Inferior parietal cortex (tissue), 1 donor: Measurements from ENCODE around the gene DHX57.
"Not testable (repeated sequence)": the region's sequence is repeated elsewhere in the genome, so short reads cannot be mapped to it uniquely, and the experiment has no call there.

Experiments
- DNase-seq: peaks from one replicate; pipeline ENCODE4 v3.0.0-alpha.2; 2016; ENCODE audit errors: extremely low spot score

Gene DHX57

GRCh38 chr2:38863061-38863695, 12.6 kb downstream of the DHX57 start:
- no peak for DNase-seq

DNA sequence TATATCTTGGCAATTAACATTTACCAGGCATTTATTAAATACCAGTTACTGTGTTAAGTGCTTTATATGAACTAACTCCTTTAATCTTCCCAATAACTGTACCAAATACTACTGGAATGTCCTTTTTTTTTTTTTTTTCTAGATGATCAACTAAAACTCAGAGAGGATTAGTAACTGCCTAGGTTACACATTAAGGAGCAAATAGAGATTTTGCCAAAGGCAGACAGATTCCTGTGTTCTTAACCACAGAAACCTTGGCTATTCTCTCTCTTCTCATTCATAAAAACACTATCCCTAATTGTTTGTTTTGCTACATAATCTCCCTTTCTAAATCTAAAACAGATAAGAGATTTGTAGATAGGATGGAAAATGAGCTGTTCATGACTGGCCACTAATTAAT, 13.3 kb downstream of the DHX57 start:
- DNase-seq: no peak

DNA sequence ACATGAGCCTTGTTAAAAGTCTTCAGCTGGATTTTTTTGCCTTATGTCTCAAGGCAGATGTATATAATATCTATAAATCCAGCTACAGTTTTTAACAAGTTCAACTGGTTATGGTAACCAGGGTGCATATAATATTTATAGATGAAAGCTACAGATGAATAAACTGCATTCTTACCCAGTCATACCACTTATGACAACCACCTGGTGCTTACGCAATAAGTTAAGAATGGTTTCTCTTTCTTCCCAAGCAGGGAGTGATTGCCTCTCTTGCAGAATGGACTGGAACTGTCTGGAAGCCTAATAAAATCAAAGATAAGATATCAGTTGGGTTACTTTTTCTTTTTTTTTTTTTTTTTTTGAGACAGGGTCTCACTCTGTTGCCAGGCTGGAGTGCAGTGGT, 19.6 kb downstream of the DHX57 start:
- no peak for DNase-seq

DNA sequence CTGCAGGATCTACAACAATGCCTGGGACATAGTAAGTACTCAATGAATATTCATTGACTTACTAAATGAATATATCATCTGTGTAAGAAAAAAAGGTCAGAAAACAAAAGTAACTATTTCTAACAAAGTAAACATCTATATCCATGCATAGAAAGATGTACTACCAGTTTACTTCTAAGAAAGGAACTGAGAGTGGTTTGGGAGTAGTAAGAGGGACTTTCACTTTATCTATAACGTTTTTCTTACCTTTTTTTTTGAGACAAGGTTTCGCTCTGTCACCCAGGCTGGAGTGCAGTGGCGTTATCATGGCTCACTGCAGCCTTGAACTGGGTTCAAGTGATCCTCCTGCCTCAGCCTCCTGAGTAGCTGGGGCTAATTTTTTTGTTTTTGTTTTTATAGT, 25.7 kb downstream of the DHX57 start:
- no peak for DNase-seq

DNA sequence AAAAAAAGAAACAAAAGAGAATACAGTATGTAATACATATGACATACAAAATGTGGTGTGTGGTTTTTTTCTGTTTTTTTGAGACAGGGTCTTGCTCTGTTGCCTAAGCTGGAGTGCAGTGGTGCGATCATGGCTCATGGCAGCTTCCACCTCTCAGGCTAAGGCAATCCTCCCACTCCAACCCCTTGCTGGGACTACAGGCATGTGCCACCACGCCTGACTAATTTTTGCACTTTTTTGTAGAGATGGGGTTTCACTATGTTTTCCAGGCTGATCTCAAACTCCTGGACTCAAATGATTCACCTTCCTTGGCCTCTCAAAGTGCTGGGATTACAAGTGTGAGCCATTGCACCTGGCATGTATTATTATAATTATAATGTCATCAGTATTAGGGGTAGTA, 38.9 kb downstream of the DHX57 start:
- DNase-seq: no peak

GRCh38 chr2:38835990-38836389, 39.7 kb downstream of the DHX57 start:
- no peak for DNase-seq

- no peak for DNase-seq
Observed at GRCh38 chr2:38835015-38835601, 40.6 kb downstream of the DHX57 start.

- no peak for DNase-seq
Observed at GRCh38 chr2:38830526-38831159, 45.1 kb downstream of the DHX57 start.

GRCh38 chr2:38829971-38830370, 45.8 kb downstream of the DHX57 start:
- DNase-seq: no peak

DNA sequence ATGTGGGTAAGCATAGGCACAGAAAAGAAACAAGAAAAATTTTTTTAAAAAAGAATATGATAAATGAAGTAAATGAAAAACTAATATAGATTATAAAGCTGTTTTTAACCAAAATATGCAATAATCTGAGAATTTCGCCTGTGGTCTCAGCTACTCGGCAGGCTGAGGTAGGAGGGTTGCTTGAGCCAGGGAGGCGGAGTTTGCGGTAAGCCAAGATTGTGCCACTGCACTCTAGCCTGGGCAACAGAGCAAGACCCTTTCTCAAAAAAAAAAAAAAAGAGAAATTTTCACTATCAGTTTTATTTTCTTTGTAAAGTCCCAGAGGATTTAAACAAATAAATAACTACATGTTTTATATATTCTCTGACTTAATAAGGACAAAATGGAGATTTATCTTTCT, 47.3 kb downstream of the DHX57 start:
- no peak for DNase-seq

DNA sequence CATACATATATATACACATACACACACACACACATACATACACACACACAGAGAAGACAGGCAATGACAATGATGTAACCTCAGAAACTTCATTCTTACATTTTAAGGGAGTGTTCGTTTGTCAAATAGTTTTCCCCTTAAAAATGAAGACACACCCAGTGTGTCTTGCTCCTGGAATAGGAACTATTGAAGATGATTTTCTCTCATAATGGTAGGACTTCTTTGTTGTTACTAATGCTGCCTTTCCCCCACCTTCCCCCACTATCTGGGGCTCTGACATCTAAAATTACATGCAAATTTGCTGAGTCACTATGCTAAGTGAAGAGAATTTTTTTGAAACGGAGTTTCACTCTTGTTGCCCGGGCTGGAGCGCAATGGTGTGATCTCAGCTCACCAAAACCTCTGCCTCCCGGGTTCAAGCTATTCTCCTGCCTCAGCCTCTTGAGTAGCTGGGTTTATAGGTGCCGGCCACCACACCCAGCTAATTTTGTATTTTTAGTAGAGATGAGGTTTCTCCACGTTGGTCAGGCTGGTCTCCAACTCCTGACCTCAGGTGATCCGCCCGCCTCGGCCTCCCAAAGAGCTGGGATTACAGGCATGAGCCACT, 48.1 kb downstream of the DHX57 start:
- DNase-seq: peak; percentile 21

GRCh38 chr2:38825956-38826355, 49.8 kb downstream of the DHX57 start:
- no peak for DNase-seq

DNA sequence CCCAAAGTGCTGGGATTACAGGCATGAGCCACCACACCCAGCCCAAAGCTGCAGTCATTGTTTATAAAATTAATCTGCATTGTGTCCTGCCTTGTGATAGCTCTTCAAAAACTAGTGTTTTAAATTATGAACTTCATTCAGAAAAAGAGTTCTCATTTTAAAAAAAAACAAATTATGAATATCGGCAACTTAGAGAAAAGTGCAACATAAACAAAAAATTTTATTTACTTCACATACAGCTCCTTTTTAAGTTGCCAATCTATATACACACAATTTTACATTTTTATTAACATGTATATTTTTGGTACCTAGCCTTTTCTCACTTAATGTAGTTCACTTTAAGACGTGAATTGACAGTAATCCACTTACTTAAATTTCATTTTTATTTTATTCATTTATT, 50.8 kb downstream of the DHX57 start:
- DNase-seq: no peak

DNA sequence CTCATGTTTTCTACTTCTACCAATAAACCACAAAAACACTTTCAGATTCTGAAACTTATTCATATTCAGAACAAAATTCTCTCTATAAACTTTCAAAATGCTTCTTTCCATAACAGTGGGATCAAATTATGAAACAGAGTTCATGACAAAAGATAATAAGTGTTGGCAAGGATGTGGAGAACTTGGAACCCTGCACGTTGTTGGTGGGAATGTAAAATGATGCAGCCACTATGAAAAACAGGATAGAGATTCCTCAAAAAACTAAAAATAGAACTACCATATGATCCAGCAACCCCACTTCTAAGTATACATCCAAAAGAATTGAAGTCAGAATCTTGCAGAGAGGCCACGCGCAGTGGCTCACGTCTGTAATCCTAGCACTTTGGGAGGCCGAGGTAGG, 52.3 kb downstream of the DHX57 start:
- no peak for DNase-seq

DNA sequence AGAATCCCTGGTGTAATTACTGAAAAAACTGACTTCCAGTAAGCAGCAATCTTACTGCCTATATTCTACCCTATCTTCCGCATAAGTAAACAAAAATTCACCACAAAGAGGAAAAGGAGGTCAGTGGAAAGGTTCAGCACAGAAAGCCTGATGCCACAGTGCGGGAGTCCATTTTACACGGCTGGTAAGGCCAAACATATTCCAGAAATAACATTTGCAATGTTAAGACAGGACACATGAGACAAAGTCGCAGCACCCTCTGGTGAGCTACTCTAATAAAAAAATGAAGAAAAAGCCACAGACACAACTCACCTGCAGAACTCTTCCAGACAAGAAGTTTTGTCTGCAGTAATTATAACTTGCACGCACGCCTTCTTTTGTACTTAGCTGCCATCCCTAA, 57.2 kb downstream of the DHX57 start:
- DNase-seq: no peak

DNA sequence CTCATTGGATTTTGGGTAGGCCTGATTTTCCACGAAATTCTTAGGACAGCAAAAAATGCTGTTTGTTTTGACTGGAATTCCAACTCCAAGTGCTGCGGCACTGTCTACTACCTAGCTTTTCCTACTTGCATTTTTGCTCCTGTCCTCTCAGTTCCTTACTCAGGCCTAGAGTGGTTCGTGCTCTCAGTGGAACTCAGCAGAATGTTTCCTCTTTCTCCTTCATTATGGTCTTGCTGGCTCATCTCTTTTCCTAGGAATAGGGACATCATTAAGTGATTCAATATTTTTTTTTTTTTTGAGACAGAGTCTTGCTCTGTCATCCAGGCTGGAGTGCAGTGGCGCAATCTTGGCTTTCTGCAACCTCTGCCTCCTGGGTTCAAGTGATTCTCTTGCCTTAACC, 59.8 kb downstream of the DHX57 start:
- DNase-seq: no peak

DNA sequence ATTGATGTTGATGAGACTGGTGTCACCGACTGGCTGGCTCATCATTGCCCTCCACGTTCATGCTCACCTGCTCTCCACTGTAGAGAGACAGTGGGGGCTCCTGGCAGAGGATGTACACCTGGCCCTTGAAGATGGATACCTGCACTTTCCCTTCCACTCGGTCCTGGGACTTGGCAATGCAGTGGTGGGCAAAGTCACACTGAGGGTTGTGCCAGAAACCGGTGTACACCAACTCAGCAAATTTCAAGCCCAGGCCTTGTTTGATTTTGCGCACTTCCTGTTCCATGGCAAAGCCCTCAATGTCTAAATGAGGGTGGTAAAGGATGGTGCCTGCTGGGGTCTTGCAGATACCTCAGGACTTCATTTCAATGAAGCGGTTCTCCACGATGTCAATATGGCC, 65.2 kb downstream of the DHX57 start:
- no peak for DNase-seq

DNA sequence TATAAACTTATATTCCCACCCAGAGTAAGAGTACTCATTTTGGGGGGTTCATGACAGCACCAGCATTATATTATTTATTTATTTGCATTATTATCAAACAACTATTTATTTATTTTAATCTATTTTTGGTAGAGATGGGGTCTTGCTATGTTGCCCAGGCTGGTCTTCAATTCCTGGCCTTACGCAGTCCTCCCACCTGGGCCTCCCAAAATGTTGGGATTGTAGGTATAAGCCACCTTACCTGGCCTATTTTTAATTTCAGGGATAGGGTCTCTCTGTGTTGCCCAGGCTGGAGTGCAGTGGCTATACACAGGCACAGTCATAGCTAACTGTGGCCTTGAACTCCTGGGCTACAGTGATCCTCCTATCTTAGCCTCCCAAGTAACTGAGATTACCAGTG, 67.1 kb downstream of the DHX57 start:
- no peak for DNase-seq

GRCh38 chr2:38806733-38807059, 69.0 kb downstream of the DHX57 start:
- DNase-seq: no peak

- DNase-seq: peak; percentile 17
Observed at GRCh38 chr2:38806015-38806732, 69.6 kb downstream of the DHX57 start.

DNA sequence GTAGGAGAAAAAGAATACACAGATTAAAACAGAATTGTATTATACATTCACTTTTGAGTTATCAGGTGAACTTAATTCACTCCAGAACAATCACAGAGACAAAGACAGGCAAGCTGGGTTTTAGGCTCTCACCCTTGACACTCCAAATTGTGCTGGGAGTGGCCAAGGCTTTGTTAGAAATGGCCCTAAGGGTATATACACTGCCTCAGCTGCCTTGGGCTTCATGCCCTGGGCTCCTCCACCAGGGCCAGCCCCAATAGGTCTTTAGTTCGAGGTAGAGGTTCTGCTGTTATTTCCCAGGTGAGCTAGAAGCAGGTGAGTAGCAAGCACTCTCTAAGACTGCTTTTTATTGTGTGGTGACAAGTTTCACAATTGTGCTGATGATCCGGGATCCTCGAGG, 77.8 kb downstream of the DHX57 start:
- no peak for DNase-seq

DNA sequence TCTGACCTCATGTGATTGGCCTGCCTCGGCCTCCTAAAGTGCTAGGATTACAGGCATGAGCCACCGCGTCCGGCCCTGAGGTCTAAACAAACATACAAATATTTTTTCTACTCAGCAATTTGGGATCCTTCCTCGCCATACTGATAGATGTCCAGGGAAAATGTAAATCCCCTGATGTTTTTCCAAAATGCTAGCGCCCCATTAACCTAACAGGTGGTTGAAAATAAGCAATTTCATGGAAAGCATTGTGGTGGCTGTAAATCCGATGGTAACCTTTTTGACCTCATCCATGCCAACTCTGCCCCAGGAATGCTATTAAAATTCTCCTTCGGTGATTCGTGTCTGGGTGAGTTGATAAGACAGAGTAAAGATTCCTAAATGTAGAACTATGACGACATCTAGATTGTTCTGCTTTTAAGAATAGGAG, 78.5 kb downstream of the DHX57 start:
- no peak for DNase-seq

GRCh38 chr2:38795016-38795415, 80.7 kb downstream of the DHX57 start:
- DNase-seq: not testable (repeated sequence)
